HepG2 (cell line): Measurements from ENCODE around the gene HSPB9. TPM values are rescaled to one million over a fixed set of nuclear protein-coding genes. Genes with fewer than 3 reads are reported as not detected.

Experiments used
- ATAC-seq: fragments of 200-7000 bp; cut with Tn5 transposase; 3 replicates; pipeline ENCODE4 v1.9.1; 2020; ENCODE audit warnings: mild to moderate bottlenecking, moderate library complexity
- BruUV-seq: library from RNA; stranded (reverse); fragments of 400-500 nt; replicated peaks from 2 replicates; lab custom pipeline; 2021; lab: Mats Ljungman, UMichigan
- CTCF ChIA-PET: fragments of 300-600 bp; formaldehyde crosslinking; extraction: SDS; loops from one replicate; lab custom pipeline; 2021; ENCODE audit warnings: low total read pairs, inconsistent platforms, low intra/inter-chr PET ratio; lab: Yijun Ruan, JAX
- POLR2A ChIA-PET: fragments of 350-600 bp; sonication (Branson Sonifier 250); formaldehyde crosslinking; loops from one replicate; lab custom pipeline; 2020; ENCODE audit warnings: antibody characterized with exemption, inconsistent platforms; lab: Yijun Ruan, JAX
- DNase-seq: peaks from one replicate; pipeline ENCODE4 v3.0.0-alpha.2; 2015; ENCODE audit warnings: low spot score
- FAIRE-seq: peaks from 3 replicates; lab custom pipeline; 2011; peaks lifted over from hg19 to GRCh38; lab: Jason Lieb, UNC
- H2AFZ ChIP-seq: one replicate; pipeline ENCODE4 v1.6.1; 2011; ENCODE audit warnings: low read length, inconsistent platforms
- H3K27ac ChIP-seq: fragments of 300-600 bp; 3 replicates; pipeline ENCODE4 v1.8.0; 2011; ENCODE audit warnings: mixed run types, mild to moderate bottlenecking, mixed read lengths, low read length, inconsistent platforms; ENCODE audit not compliant: insufficient read depth; ENCODE audit errors: extremely low read length
- H3K27me3 ChIP-seq, 2 experiments: fragments of 200-600 bp in 1 of 2; 2 replicates in 1 of 2; 3 replicates in 1 of 2; pipeline versions ENCODE4 v1.6.0 to v1.8.0; 2011; ENCODE audit warnings: low read length in 2 of 2, mild to moderate bottlenecking in 2 of 2, moderate library complexity in 2 of 2, inconsistent platforms in 1 of 2; ENCODE audit not compliant: insufficient read depth in 2 of 2, control insufficient read depth in 1 of 2
- H3K36me3 ChIP-seq, 2 experiments: fragments of 200-600 bp in 1 of 2; replicated peaks in 1 of 2; 2 replicates in 1 of 2; 3 replicates in 1 of 2; pipeline versions ENCODE4 v1.5.1 to v1.8.0; 2011; ENCODE audit warnings: low read length in 2 of 2, inconsistent platforms in 1 of 2; ENCODE audit not compliant: insufficient read depth in 2 of 2, control insufficient read depth in 1 of 2
- H3K4me1 ChIP-seq: 2 replicates; pipeline ENCODE4 v1.5.1; 2012; ENCODE audit warnings: low read length, inconsistent platforms; ENCODE audit not compliant: insufficient read depth
- H3K4me2 ChIP-seq: 2 replicates; pipeline ENCODE4 v1.6.0; 2011; ENCODE audit warnings: low read depth, low read length, inconsistent platforms
- H3K4me3 ChIP-seq, 3 experiments: fragments of 200-600 bp in 1 of 3; sonication (generic), shearing (Covaris generic) in 1 of 3; replicated peaks in 1 of 3; 2 replicates each; pipeline ENCODE4 v1.5.1; 2011 to 2016; ENCODE audit warnings: low read length in 3 of 3, inconsistent platforms in 2 of 3, low read depth in 2 of 3, mild to moderate bottlenecking in 2 of 3, control low read depth in 1 of 3, mixed read lengths in 1 of 3; ENCODE audit not compliant: insufficient read depth in 1 of 3
- H3K79me2 ChIP-seq: one replicate; pipeline ENCODE4 v1.6.1; 2011; ENCODE audit warnings: low read length, inconsistent platforms; ENCODE audit not compliant: insufficient read depth
- H3K9ac ChIP-seq: 2 replicates; pipeline ENCODE4 v1.6.0; 2011; ENCODE audit warnings: mild to moderate bottlenecking, low read depth, low read length, inconsistent platforms; ENCODE audit not compliant: insufficient read depth
- H3K9me3 ChIP-seq: 2 replicates; pipeline ENCODE4 v1.5.1; 2012; ENCODE audit warnings: mild to moderate bottlenecking, low read length
- H4K20me1 ChIP-seq: 2 replicates; pipeline ENCODE4 v1.6.0; 2011; ENCODE audit warnings: inconsistent platforms, mild to moderate bottlenecking, low read length, moderate library complexity; ENCODE audit not compliant: insufficient read depth
- CENPBD1 ChIP-seq: sonication (generic); formaldehyde crosslinking; IDR thresholded peaks from 2 replicates; pipeline ENCODE4 v1.8.0; 2022; ENCODE audit warnings: missing genetic modification reagents, low read depth, mild to moderate bottlenecking, borderline replicate concordance
- E2F1 ChIP-seq: sonication (generic); formaldehyde crosslinking; IDR thresholded peaks from 2 replicates; pipeline ENCODE4 v1.5.0; 2020; ENCODE audit warnings: missing genetic modification reagents
- GTF3A ChIP-seq: sonication (generic); formaldehyde crosslinking; conservative IDR thresholded peaks from 2 replicates; pipeline ENCODE4 v1.4.0; 2020; ENCODE audit warnings: mild to moderate bottlenecking, missing genetic modification reagents
- HNRNPK ChIP-seq: fragments of 200-400 bp; formaldehyde crosslinking; IDR thresholded peaks from 2 replicates; pipeline ENCODE4 v1.6.1; 2018; ENCODE audit warnings: low read length, low read depth, moderate library complexity, mild to moderate bottlenecking; ENCODE audit not compliant: poor library complexity, severe bottlenecking
- JUN ChIP-seq: sonication (generic); formaldehyde crosslinking; IDR thresholded peaks from 2 replicates; pipeline ENCODE4 v1.4.0; 2020; ENCODE audit warnings: mild to moderate bottlenecking, missing genetic modification reagents
- PLSCR1 ChIP-seq: sonication (generic); formaldehyde crosslinking; IDR thresholded peaks from 2 replicates; pipeline ENCODE4 v1.5.0; 2020; ENCODE audit warnings: missing genetic modification reagents, mild to moderate bottlenecking, borderline replicate concordance
- RBM39 ChIP-seq: fragments of 200-400 bp; formaldehyde crosslinking; IDR thresholded peaks from one replicate; pipeline ENCODE4 v1.6.1; 2018; ENCODE audit warnings: antibody characterized with exemption, mild to moderate bottlenecking, low read depth, low read length; ENCODE audit not compliant: poor library complexity, severe bottlenecking
- SALL1 ChIP-seq: sonication (generic); formaldehyde crosslinking; IDR thresholded peaks from 2 replicates; pipeline ENCODE4 v1.8.0; 2022; ENCODE audit warnings: mild to moderate bottlenecking, missing genetic modification reagents
- THRA ChIP-seq: sonication (generic); formaldehyde crosslinking; IDR thresholded peaks from 2 replicates; pipeline ENCODE4 v1.4.0; 2020; ENCODE audit warnings: missing genetic modification reagents, borderline replicate concordance
- ZNF205 ChIP-seq: IDR thresholded peaks from 2 replicates; pipeline ENCODE4 v1.6.1; 2018; ENCODE audit warnings: missing biosample characterization, missing genetic modification reagents
- ZNF34 ChIP-seq: sonication (generic); formaldehyde crosslinking; IDR thresholded peaks from 2 replicates; pipeline ENCODE4 v1.4.0; 2020; ENCODE audit warnings: mild to moderate bottlenecking, missing genetic modification reagents, borderline replicate concordance
- ZNF660 ChIP-seq: sonication (generic); formaldehyde crosslinking; IDR thresholded peaks from 2 replicates; pipeline ENCODE4 v1.5.1; 2020; ENCODE audit warnings: mild to moderate bottlenecking, low read depth, missing genetic modification reagents, borderline replicate concordance
- ZSCAN25 ChIP-seq: sonication (generic); formaldehyde crosslinking; IDR thresholded peaks from 2 replicates; pipeline ENCODE4 v1.8.0; 2022; ENCODE audit warnings: mild to moderate bottlenecking, missing genetic modification reagents
- WGBS: methylation state at CpG from one replicate; pipeline ENCODE4 v1.1.6; 2017; ENCODE audit warnings: low lambda C conversion rate; 5-methylcytosine and 5-hydroxymethylcytosine counted together
- in situ Hi-C: cut with HindIII; loops from 2 replicates; pipeline ENCODE4 v1.10.0; 2017; ENCODE audit warnings: low pct_unique_long_range_greater_than_20kb; ENCODE audit not compliant: extremely low pct_ligation_motif_present
- intact Hi-C: fragments of 100-400 bp; cut with micrococcal nuclease; formaldehyde crosslinking; loops from one replicate; pipeline ENCODE4 v1.10.0; 2022; ENCODE audit not compliant: unreplicated experiment
- polyA plus RNA-seq, 8 experiments: library from polyadenylated mRNA; depleted of rRNA in 3 of 8; stranded (reverse) in 7 of 8; unstranded in 1 of 8; fragments of >200 nt; fragmentation: Illumina TruSeq in 4 of 8; extraction: Trizol in 4 of 8; gene quantifications; 2 replicates each; pipeline versions ENCODE4 v1.2.1 to v1.2.3, GENCODE V29; 2011 to 2016; ENCODE audit warnings: low read depth in 4 of 8, missing spikeins in 1 of 8, mixed read lengths in 1 of 8; ENCODE audit not compliant: insufficient read depth in 1 of 8
- total RNA-seq, 5 experiments: library from RNA; depleted of rRNA; stranded (reverse); fragments of >200 nt; fragmentation: Illumina TruSeq; extraction: Trizol; gene quantifications; 2 replicates each; pipeline ENCODE4 v1.2.3, GENCODE V29; 2016; ENCODE audit warnings: low read depth in 1 of 5

HSPB9 gene
- total and polyA plus RNA-seq, 2 of the 13 experiments (the other 11 are each of a cell fraction or from before 2014, with no cell fraction given) = 0.05 to 0.24 TPM

- DNase-seq (no peak), ATAC-seq (no peak), FAIRE-seq (no peak)
- Histone ChIP-seq H3K27ac (no peak overlapping the region), H3K4me3 (no peak overlapping the region), H2AFZ (no peak overlapping the region), H3K36me3 (peaks cover 37 to 71% of the 10 kb centered on the region in 2 experiments), H3K9ac (no peak overlapping the region), H3K27me3 (no peaks in the 10 kb centered on the region), H3K9me3 (no peaks in the 10 kb centered on the region), H3K4me2 (no peak overlapping the region), H3K79me2 (peaks cover 15% of the 10 kb centered on the region), H3K4me1 (peaks cover 9% of the 10 kb centered on the region; the same call in 1 of the 2 replicates), H4K20me1 (no peaks in the 10 kb centered on the region; the same call in 1 of the 2 replicates)
- 97% methylated on average over 6 of the region's 6 CpGs for WGBS
- in situ Hi-C loops (no loop called here), intact Hi-C loops (no loop called here)
- POLR2A ChIA-PET = no interaction called here
- CTCF ChIA-PET = no interaction called here
- BruUV-seq = no TSS peak
- TF ChIP-seq ZNF660 (CRISPR knock-in tag) (no peak), GTF3A (CRISPR knock-in tag) (no peak), ZNF34 (CRISPR knock-in tag) (no peak), THRA (CRISPR knock-in tag) (no peak), E2F1 (CRISPR knock-in tag) (no peak), JUN (CRISPR knock-in tag) (no peak), SALL1 (no peak), RBM39 (no peak), ZSCAN25 (CRISPR knock-in tag) (no peak), PLSCR1 (CRISPR knock-in tag) (no peak), ZNF205 (CRISPR knock-in tag) (no peak), HNRNPK (no peak), CENPBD1 (CRISPR knock-in tag) (no peak)
These were observed 4.8 kb downstream of the HSPB9 start for GRCh38 chr17:42127414-42127813.
